Mucosa of descending colon (tissue), 3 donors: Measurements from ENCODE around the gene ADA. TPM values are rescaled to one million over a fixed set of nuclear protein-coding genes. Genes with fewer than 3 reads are reported as not detected.

Experiments
- ATAC-seq: fragments of 200-7000 bp; cut with Tn5 transposase; one replicate; pipeline ENCODE4 v1.9.1; 2020; ENCODE audit warnings: mild to moderate bottlenecking, moderate library complexity
- DNase-seq, 3 donors: peaks; one replicate each; pipeline ENCODE4 v3.0.0-alpha.2; 2020
- H3K36me3 ChIP-seq: fragments of 200-600 bp; one replicate; pipeline ENCODE4 v1.8.0; 2021; ENCODE audit warnings: low read depth, mild to moderate bottlenecking
- H3K4me1 ChIP-seq: fragments of 200-600 bp; one replicate; pipeline ENCODE4 v1.8.0; 2021; ENCODE audit warnings: low read depth, mild to moderate bottlenecking
- H3K4me3 ChIP-seq: fragments of 200-600 bp; one replicate; pipeline ENCODE4 v1.8.0; 2021; ENCODE audit warnings: mild to moderate bottlenecking
- H3K9me3 ChIP-seq: fragments of 200-600 bp; one replicate; pipeline ENCODE4 v1.8.0; 2021; ENCODE audit warnings: mild to moderate bottlenecking
- CTCF ChIP-seq: fragments of 200-600 bp; IDR thresholded peaks from one replicate; pipeline ENCODE4 v1.8.0; 2022; ENCODE audit warnings: antibody characterized with exemption, mild to moderate bottlenecking
- intact Hi-C, 2 donors: fragments of 100-400 bp; cut with DNase I in 1 of 2; cut with micrococcal nuclease in 1 of 2; formaldehyde crosslinking; loops; one replicate each; pipeline versions ENCODE4 v1.11.0 to v1.11.1; 2022; cut with DNase I, micrococcal nuclease
- total RNA-seq, 3 donors: library from RNA; stranded (reverse); fragmentation: NEBNext Ultra II Directional in 2 of 3; extraction: Animal tissue kit (Norgen Biotek cat#: 25700) in 2 of 3; gene quantifications; one replicate each; pipeline versions ENCODE4 v1.2.1 to v1.2.4, GENCODE V29; 2021 to 2023
- donor health status: DM: no; HTN: no; CAD: no; lungs with moderate emphysema.
- donor health status: DM: no; HTN: no; CAD: no.
- donor health status: DM: no; HTN: yes; CAD: no.

ADA gene
- total RNA-seq, 3 donors from 2014 or later = 2.2 to 6.9 (median 5.9) TPM

GRCh38 chr20:44666066-44666465, 14.6 kb upstream of the ADA start:
- ATAC-seq (no peak), DNase-seq (no peak)
- TF ChIP-seq CTCF = no peak
- intact Hi-C loops = no loop called here
- no peaks in the 10 kb centered on the region for H3K36me3 ChIP-seq
- H3K9me3 ChIP-seq = no peaks in the 10 kb centered on the region
- no peak overlapping the region for H3K4me3 ChIP-seq
- H3K4me1 ChIP-seq = no peaks in the 10 kb centered on the region

- no peaks in the 10 kb centered on the region for H3K9me3 ChIP-seq
- intact Hi-C loops = no loop called here
- DNase-seq (no peak), ATAC-seq (no peak)
- no peak overlapping the region for H3K4me3 ChIP-seq
- H3K4me1 ChIP-seq = no peaks in the 10 kb centered on the region
- no peaks in the 10 kb centered on the region for H3K36me3 ChIP-seq
- no peak for TF ChIP-seq CTCF
Observed at GRCh38 chr20:44664131-44664530, 12.6 kb upstream of the ADA start.

- no peak for ATAC-seq
- TF ChIP-seq CTCF = no peak
- no peaks in the 10 kb centered on the region for H3K36me3 ChIP-seq
- H3K4me1 ChIP-seq = no peaks in the 10 kb centered on the region
- no peak overlapping the region for H3K4me3 ChIP-seq
- no peaks in the 10 kb centered on the region for H3K9me3 ChIP-seq
- DNase-seq = no peak
- intact Hi-C loops = no loop called here
Observed at GRCh38 chr20:44662261-44662660, 10.8 kb upstream of the ADA start.

GRCh38 chr20:44660581-44660980, 9.1 kb upstream of the ADA start:
- no peak for ATAC-seq
- Histone ChIP-seq H3K9me3 (no peaks in the 10 kb centered on the region), H3K4me3 (no peak overlapping the region), H3K4me1 (no peaks in the 10 kb centered on the region), H3K36me3 (no peaks in the 10 kb centered on the region)
- intact Hi-C loops = no loop called here
- DNase-seq = no peak
- no peak for TF ChIP-seq CTCF

- intact Hi-C loops = no loop called here
Observed at GRCh38 chr20:44659931-44660330, 8.4 kb upstream of the ADA start.

More at GRCh38 chr20:44659931-44660330, 8.4 kb upstream of the ADA start:
- no peak for TF ChIP-seq CTCF
- no peaks in the 10 kb centered on the region for H3K4me1 ChIP-seq
- H3K4me3 ChIP-seq = no peak overlapping the region
- H3K36me3 ChIP-seq = no peaks in the 10 kb centered on the region
- H3K9me3 ChIP-seq = no peaks in the 10 kb centered on the region
- ATAC-seq (no peak), DNase-seq (no peak)
